ENCODE data around the gene ICAM4.
A peak's percentile ranks its signal among the peaks of the same experiment; 100 is the strongest.
"Not testable (repeated sequence)": the region's sequence is repeated elsewhere in the genome, so short reads cannot be mapped to it uniquely, and the experiment has no call there.

Gene ICAM4

DNA sequence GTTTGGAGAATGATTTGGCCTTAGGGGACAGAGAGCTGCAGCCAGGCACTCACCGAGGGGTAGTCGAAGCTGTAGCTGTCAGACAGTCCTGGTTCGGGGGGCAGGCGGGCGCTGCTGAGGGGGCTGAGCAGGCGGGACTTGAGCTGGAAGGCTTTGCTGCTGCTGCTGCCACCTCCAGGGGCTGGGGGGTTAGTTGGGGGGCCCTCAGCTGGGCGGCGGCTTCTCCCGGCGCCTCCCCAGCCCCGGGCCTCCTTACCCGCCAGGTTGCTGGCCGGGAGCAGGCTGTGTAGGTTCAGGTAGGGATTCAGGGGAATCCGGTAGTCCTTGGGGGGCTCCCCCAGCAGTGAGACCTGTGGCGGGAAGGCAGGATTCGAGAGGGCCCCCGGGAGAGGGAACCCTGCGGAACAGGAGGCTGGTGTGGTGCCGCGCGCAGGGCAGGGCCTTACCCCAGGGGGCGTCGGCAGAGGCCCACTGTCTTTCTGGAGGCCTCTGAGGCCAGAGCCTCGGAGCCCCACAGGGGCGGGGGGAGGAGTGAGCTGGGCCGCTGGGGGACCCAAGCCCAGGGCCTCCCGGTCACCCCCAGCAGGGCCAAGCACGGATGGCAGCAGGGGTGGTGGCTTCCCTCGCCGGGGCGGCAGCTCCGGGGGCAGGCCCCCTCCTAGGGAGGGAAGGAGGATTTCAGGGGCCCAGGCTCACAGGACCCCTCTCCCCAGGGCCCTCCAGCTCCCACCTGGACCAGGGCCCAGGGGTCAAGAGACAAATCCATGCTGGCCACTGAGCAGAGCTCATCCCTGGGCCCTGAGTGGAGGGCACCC, 34.1 kb downstream of the ICAM4 start:
- no peak for DNase-seq

DNA sequence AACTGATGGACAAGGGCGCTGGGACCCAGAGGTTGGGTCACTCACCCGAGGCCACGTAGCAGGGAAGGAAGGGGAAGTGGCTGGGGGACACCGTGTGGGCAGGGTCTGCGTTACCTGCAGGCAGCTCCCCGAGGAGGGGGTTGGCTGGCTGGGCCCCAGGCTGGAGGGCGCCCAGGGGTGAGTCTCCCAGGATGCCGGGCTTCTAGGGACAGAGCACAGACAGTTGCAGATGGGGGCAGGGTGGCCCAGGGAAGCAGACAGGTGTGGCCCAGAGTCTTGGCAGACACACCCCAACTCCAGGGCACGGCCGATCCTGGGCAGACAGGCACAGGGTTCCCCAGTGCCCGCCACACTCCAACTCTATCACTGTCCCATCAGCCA, 34.7 kb downstream of the ICAM4 start:
- no peak for DNase-seq

DNA sequence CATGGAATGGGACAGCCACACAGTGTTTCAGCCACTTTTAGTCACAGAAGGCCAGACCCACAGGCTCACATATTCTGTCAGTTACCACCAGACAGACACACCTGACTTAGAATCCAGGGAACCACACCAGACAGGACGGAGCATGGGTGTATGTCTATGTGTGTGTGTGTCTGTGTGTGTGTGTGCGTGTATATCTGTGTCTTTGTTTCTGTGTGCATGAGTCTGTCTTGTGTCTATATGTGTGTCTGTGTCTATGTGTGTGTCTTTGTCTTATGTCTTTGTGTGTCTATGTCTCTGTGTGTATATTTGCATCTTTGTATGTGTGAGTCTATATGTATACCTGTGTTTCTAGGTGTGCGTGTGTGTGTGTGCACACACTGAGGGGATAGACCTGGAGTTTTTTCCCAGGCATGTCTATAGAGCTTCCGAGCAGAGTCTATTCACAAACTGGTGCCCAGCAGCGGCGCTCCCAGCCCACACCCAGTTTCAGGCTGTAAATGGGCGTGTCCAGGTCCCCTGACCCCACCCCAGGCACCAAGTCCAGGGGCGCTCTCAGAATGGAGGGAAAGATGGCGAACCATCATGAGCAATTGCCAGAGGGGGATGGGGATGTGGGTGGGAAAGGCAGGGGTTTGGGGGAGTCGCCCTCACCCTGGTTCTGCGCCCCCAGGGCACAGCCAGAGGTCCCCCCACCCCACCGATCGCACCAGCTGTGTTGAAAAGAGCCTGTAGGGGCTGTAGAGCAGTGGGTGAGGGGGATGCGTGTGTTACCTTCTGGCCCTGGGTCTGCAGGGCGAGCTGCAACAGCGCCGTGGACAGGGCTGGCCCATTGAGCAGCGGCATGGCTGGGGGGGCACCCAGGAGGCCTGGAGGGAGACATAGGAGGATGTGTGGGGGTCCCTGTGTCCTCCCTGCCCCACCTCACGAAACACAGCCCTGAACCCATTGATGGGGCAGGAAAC, 35.4 kb downstream of the ICAM4 start:
- no peak for DNase-seq

DNA sequence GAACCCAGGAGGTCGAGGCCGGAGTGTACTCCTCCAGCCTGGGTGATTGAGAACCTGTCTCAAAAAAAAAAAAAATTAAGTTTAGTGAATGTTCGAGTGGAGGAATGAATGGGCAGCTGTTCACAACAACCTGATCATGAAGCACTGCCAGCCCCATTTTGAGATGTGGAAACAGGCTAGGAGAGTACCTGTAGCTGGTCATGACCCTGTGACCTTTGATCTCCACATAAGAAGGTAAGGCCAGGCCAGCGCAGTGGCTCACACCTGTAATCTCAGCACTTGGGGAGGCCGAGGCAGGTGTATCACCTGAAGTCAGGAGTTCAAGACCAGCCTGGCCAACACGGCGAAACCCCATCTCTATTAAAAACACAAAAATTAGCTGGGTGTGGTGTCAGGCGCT, 39.0 kb downstream of the ICAM4 start:
- DNase-seq, result no peak

DNA sequence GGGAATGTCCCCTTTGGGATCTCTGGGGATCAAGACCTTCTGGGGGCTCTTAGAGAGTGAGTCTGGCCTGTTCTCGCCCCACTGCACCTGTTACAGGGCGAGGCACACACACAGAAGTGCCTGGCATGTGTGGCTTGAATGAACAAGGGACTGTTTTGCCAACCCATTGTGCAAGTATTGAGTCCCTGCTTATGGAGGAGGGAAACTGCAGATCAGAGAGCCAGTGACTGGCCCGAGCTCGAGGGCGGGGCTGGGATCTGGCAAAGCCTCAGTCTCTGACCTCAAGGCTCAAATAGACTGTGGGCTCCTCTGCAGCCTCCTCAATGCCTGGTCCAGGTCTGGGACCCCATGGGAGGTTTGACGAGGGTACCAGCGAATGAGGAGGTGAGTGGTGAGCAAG, 41.0 kb downstream of the ICAM4 start:
- no peak for DNase-seq

DNA sequence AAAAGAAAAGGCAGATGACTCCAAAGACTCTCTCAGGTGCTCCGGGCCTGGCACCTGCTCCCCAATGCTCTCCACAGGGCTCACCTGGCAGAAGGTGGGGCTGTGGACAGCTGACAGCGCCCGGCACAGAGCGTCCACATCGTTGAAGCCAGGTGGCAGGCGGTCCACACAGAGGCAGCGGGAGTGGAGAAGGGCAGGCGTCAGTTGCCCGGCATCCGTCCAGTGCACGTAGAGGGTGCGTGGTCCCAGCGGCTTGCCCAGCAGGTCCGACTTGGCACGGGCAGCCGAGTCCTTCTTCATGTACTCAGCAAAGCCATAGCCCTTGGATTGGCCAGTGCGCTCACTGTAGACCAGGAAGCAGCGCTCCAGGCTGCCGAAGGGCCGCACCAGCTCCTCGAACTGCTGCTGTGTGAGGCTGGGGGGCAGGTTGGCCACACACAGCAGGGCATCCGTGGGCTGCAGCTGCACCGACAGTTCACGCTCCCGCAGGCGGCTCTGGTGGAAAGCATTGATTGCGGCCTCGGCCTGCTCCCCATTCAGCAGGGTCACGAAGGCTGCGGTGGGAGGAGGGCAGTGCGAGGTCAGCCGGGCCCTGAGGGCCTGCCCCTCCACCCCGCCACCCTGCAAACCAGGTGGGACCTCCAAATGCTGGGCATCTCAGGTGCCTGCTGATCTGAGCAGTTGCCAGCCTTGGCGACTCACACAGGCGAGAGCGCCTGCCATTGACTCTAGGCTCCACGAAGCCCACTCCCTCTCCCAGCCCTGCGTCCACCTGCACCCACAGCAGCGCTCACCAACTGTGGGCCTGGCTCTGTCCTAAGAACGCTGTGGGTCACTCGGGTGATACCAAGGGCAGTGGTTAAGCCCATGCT, 42.0 kb downstream of the ICAM4 start:
- DNase-seq, result no peak

DNA sequence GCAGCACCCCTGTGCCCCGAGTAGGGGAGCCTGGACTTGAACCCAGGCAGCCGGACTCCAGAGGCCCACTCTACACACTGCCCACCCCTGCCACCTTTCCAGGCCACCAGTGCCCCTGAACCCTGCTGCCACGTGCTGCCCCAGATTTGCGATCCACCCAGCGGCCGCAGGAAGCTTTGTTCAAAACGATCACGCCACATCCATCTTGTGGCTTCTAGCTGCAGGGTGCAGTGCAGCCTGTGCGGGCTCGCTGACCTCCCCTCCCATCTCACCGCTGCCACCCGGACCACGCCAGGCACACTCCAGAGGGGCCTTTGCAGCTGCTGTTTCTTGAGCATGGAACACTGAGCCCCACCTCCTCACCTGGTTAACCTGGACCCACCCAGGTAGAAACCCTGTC, 42.8 kb downstream of the ICAM4 start:
- DNase-seq, result no peak

DNA sequence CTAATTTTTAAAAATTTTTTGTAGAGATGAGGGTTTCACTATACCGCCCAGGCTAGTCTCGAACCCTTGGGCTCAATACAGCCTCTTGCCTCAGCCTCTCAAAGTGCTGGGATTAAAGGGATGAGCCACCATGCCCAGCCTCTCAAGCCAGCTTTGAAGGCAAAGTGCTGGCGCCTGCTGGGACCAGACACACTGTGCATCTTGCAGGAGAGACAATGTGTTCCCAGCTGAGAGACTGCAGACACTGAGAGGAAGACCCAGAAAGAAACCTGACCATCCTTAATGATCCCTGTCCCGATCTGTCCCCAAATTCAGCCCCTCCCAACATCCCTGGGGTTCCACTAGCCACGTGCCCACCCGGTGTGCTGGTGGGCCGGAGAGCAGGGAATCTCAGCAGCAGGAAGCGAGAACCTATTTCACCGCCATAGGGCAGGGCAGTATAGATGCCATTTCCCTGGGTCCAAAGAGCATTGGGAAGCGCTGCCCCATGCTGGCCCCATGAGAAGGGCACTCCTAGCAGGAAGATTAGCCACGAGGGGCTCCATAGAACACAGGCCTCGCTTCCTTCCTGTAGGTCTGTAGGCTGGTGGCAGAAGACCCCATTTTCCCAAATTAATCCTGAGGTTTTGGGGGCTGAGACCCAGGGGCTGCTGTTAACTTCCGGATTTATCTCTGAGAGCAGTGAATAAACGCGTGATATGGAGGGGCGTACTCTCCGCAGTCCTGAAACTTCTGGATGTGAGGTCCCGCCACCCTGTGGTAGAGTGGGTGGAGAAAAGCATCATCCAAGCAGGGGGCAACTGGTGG, 45.6 kb downstream of the ICAM4 start:
- DNase-seq, result no peak

DNA sequence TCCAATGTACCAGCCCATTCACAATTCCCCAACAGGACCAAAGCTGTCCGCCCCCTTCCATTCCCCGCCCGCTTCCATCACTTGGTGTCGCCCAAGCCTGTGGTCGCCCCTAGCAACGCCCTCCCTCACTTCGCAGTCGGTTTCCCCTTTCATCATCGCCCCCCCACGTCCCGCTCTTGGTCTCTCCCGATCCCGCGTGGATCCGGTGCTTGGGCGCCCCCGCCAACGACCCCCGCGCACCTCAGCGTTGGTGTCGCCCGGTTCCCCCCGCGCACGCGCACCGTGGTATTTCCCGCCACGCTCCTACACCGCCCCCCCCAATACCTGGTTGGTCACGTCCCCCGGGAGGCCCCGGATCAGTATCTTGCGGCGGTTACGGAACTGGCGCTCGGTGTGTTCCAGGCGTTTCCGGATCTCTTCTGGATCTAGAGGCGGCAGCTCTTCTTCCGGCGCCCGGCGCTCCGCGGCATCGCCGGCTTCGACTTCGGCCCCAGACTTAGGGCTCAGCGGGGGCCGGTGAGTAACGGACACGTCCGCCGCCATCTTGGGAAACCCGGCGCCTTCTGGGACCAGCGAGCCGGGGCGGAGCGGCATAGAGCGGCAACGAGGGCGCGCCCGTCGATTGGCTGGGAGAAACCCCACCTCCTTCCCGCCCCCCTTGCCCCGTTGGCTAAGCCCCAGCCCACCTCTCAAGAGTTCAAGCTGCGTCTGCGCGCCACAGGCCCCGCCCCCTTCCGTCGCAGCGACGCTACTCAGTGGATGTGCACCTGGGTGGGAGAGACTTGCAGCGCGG, 46.4 kb downstream of the ICAM4 start, which contains the start of gene RAVER1:
TSS of gene RAVER1 (minus strand) at position 565 of the 793 bp plus-strand sequence. CDS start at position 543, 22 bp downstream.
- DNase-seq, result peak; percentile 98

DNA sequence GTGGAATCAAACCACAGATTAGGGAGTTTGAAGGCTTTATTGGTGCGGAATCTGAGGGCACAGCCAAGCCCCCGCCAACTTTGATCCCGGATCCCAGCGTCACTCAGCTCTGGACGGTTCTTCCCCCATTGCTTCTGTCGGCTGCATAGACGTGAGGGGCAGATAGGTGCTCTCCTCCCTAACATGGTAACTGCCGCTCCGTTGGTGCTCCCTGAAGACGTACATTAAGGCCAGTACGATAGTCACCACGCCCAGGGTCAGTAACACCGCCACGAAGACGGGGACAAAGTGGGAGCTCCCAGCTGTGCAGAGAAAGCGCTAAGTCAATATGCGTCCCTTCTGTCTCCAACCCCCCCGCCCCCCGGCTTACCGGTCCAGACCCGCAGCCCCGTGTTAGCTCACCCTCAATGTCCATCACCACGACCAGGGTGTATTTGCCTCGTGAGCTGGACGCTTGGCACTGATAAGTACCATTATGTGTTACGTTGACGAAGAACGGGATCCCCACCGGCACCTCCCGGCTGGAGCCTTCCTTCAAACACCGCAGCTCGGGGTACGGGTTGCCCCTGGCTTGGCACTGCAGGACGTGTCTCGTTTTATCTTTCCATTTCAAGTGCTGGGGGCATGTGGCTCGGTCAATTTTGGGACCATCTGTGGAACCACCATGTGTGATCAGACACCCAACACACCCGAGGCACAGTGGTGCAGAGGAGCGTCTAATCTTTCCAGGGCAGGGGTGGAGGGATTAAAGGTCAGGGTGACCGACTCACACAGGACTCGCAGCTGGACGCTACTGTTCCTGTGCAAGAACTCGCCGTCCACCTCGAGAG, 47.2 kb downstream of the ICAM4 start:
- no peak for DNase-seq

DNA sequence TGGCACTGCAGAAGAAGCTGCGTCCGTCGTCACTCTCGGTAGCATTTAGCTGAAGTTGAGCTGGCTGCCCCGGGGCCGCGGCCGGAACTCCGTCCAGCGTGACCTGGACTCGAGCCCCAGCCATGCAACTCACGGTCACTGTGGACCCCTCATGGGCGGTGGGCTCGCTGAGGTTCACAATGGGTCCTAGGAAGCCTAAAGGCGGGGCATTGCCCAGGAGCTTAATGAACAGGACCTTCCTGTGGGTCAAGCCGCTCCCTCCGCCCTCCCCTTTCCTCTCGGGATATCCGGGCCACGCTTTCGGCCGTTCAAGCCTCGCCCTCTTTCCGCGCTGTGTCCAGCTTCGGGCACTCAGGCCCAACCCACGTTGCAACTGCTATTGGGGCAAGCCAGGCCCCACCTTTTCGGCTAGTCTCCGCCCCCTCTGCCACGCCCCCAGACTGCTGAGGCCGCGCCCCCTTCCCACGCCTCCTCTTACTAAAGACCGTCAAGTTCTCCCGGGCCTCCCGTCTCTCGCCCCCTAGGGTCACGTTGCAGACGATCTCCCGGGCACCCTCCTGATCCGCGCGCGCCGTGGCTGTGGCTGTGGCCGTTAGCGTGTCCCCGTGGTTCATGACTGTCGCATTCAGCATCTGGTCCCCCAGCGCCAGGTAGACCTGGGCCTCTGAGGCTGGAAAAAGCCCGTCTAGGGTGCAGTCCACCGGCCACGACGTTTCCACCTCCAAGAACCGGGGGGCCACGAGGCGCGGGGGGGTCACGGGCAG, 48.0 kb downstream of the ICAM4 start:
- peak; percentile 61 for DNase-seq

DNA sequence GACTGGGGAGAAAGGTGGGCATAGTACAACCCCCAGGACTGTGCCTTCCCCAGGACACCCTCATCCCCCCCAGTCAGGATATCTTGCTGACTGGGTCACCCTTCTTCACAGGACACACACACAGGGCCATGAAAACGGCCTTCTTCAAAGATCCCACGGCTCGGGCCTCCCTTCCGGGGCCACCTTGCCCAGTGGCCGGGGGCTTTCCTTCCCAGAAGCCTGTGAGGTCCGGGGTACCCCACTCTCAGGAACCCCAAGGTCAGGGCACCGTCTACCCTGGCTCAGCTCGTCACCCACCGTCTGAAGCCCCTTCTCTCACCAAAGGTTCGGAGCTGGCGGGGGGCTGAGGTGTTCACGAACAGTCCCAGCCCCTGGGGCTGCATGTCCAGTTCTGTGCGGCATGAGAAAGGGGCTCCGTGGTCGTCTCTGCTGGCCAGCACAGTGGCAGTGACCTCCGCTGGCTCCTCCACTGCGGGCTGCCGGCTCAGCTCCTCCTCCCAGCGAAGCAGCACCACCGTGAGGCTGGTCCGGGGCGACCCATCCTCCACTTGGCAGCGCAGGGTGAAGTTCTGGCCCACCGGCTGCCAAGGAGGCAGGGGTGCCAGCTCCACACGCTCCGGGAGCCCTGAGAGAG, 48.7 kb downstream of the ICAM4 start:
- no peak for DNase-seq

DNA sequence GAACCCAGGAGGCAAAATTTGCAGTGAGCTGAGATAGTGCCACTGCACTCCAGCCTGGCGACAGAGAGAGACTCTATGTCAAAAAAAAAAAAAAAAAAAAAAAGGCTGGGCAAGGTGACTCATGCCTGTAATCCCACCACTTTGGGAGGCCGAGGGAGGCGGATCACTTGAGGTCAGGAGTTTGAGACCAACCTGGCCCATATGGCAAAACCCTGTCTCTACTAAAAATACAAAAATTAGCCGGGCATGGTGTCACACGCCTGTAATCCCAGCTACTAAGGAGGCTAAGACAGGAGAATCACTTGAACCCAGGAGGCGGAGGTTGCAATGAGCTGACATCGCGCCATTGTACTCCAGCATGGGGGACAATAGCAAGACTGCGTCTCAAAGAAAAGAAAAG, 50.0 kb downstream of the ICAM4 start:
- DNase-seq, result not testable (repeated sequence)
